ENCODE data around the gene AGPAT4.

AGPAT4 gene

DNA sequence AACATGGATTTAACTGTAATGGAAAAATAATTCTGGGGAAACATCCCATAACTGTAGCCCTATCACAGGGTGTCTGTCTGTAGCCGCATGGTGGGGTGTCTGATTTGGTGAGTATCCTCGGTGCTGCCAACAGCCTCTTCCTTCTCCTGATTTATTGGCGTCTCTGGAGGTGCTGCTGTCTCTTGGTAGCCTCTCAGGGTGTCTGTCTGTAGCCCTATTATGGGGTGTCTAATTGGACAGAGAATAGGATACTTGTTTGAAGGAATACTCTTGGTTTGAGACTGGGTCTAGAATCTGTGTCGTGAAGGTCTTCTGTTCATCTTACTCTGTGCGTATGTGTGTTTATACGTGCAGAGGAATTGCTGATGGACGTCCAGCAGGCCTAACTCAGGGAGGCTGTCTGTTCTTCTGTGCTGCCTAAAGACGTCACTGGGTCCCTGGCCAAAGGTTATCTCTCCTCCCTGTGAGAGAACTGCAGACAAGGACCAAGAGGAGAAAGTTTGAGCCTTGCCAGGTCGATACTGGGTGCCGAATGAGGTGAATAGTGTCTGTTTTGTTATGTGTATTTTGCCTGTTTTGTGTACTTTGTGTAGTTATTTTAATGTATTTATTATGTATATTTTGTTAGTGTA is 18.9 kb upstream of the AGPAT4 start:
- no peak for TF ChIP-seq MYC (IDR thresholded peaks at IDR 0.05; ENCODE audit: low read depth, low read length)
- no peak for TF ChIP-seq POLR2A (IDR thresholded peaks at IDR 0.05; ENCODE audit: extremely low read depth, insufficient read length)
- H3K4me3 ChIP-seq (ENCODE audit: low read depth, low read length), result no peak overlapping the region
- DNase-seq (ENCODE audit: low read depth), result no peak

DNA sequence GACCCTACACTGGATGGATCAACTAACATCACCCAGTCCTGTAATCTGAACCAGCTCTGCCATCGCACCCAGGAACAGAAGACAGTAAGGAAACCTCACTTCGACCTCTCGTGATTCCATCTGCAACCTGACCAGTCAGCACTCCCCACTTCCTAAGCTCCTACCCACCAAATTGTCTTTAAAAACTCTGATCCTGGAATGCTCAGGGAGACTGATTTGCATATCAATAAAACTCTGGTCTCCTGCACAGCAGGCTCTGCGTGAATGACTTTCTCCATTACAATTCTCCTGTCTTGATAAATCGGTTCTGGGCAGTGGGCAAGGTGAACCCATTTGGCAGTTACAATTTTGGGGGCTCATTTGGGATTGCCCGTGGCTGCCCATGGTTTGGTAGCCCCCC is 18.3 kb upstream of the AGPAT4 start:
- no peak overlapping the region for H3K4me3 ChIP-seq (ENCODE audit: low read depth, low read length)
- TF ChIP-seq, protein P1, sequence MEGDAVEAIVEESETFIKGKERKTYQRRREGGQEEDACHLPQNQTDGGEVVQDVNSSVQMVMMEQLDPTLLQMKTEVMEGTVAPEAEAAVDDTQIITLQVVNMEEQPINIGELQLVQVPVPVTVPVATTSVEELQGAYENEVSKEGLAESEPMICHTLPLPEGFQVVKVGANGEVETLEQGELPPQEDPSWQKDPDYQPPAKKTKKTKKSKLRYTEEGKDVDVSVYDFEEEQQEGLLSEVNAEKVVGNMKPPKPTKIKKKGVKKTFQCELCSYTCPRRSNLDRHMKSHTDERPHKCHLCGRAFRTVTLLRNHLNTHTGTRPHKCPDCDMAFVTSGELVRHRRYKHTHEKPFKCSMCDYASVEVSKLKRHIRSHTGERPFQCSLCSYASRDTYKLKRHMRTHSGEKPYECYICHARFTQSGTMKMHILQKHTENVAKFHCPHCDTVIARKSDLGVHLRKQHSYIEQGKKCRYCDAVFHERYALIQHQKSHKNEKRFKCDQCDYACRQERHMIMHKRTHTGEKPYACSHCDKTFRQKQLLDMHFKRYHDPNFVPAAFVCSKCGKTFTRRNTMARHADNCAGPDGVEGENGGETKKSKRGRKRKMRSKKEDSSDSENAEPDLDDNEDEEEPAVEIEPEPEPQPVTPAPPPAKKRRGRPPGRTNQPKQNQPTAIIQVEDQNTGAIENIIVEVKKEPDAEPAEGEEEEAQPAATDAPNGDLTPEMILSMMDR (IDR thresholded peaks at IDR 0.05; ENCODE audit: low read depth, low read length), result no peak
- TF ChIP-seq MYC (IDR thresholded peaks at IDR 0.05; ENCODE audit: low read depth, low read length), result no peak
- no peak for TF ChIP-seq POLR2A (IDR thresholded peaks at IDR 0.05; ENCODE audit: extremely low read depth, insufficient read length)
- TF ChIP-seq, protein P2, sequence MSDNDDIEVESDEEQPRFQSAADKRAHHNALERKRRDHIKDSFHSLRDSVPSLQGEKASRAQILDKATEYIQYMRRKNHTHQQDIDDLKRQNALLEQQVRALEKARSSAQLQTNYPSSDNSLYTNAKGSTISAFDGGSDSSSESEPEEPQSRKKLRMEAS (IDR thresholded peaks at IDR 0.05; ENCODE audit: low read depth, low read length), result no peak
- no peak for DNase-seq (ENCODE audit: low read depth)

DNA sequence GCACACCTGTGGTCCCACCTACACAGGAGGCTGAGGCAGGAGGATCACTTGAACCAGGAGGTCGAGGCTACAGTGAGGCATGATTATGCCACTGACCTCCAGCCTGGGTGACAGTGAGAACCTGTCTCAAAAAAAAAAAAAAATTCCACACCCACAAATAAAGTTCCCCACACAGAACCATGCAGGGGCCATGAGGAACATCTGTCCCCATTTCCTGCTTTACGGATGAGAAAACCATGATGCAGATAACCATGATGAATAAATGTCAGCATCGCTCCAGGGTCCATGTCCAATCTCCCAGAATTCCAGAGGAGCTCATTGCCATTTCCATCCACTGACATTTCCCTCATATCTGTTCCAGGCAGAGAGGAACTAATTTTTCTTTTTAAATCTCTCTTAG is 16.9 kb upstream of the AGPAT4 start:
- no peak for DNase-seq (ENCODE audit: low read depth)
- TF ChIP-seq, protein P1 (IDR thresholded peaks at IDR 0.05; ENCODE audit: low read depth, low read length), result no peak
- TF ChIP-seq MYC (IDR thresholded peaks at IDR 0.05; ENCODE audit: low read depth, low read length), result no peak
- TF ChIP-seq, protein P2 (IDR thresholded peaks at IDR 0.05; ENCODE audit: low read depth, low read length), result no peak
- no peak for TF ChIP-seq POLR2A (IDR thresholded peaks at IDR 0.05; ENCODE audit: extremely low read depth, insufficient read length)
- H3K4me3 ChIP-seq (ENCODE audit: low read depth, low read length), result no peak overlapping the region

DNA sequence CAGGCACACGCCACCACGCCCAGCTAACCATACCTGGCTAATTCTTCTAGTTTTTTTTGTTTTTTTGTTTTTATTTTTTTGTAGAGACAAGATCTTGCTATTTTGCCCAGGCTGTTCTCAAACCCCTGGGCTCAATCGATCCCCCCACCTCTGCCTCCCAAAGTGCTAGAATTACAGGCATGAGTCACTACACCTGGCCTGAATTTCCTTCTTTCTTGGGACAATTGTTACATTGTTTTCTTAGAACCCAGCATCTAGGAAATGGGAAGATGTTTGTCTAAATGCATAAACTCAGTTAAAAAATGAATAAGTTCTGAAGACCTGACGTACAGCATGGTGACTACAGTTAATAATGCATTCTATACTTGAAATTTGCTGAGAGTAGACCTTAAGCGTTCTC is 10.8 kb upstream of the AGPAT4 start:
- DNase-seq (ENCODE audit: low read depth), result no peak
- H3K4me3 ChIP-seq (ENCODE audit: low read depth, low read length), result no peak overlapping the region
- TF ChIP-seq POLR2A (IDR thresholded peaks at IDR 0.05; ENCODE audit: extremely low read depth, insufficient read length) (no peak), MYC (IDR thresholded peaks at IDR 0.05; ENCODE audit: low read depth, low read length) (no peak)
- TF ChIP-seq, protein P1 (IDR thresholded peaks at IDR 0.05; ENCODE audit: low read depth, low read length), result no peak
- TF ChIP-seq, protein P2 (IDR thresholded peaks at IDR 0.05; ENCODE audit: low read depth, low read length), result no peak

DNA sequence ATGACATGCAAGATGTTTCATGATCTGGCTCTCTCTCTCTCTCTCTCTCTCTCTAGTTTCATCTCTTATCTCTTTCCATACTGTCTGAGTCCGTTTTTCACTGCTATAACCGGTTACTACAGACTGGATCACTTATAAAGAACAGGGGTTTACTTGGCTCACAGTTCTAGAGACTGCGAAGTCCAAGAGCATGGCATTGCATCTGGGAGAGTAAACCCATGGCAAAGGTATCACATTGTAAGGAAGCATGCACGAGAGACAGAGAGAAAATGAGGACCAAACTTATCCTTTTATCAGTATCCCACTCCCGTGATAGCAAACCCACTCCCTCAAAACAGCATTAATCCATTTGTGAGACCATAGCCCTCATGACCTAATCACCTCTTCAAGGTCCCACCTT is 7.2 kb upstream of the AGPAT4 start:
- no peak overlapping the region for H3K4me3 ChIP-seq (ENCODE audit: low read depth, low read length)
- TF ChIP-seq, protein P1 (IDR thresholded peaks at IDR 0.05; ENCODE audit: low read depth, low read length), result no peak
- TF ChIP-seq, protein P2 (IDR thresholded peaks at IDR 0.05; ENCODE audit: low read depth, low read length), result no peak
- TF ChIP-seq MYC (IDR thresholded peaks at IDR 0.05; ENCODE audit: low read depth, low read length) (no peak), POLR2A (IDR thresholded peaks at IDR 0.05; ENCODE audit: extremely low read depth, insufficient read length) (no peak)
- no peak for DNase-seq (ENCODE audit: low read depth)

DNA sequence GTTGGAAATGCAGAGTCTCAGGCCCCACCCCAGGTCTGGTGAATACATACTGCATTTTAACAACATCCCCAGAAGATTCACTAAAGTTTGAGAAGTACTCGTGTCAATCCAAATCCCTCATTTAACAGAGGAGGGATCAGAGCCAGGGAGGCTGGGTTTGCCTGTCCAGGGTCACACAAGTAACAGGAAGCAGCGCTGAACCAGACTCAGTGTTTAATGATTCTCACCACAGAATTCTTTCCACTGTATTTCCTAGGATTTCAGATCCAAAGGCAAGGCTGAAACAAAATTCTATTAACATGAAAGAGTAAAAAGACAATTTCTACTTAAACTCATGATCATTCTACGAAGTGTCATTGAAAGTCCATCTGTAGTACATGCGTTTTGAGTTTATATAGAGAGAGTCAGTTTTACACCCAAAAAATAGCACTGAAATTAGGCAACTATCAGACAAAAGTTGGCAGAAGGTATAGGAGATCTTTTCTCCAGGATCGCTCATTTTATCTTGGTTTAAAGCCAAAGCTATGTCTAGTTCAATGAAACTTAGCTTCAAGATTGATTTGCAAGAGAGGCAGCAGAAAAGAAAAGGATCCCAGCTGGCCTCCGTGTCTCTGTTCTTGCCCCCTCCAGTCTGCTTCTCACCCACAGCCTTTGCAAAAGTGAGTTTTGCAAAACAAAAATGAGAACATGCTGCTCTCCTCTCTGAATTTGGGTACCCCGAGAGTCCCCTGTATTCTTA is 6.0 kb upstream of the AGPAT4 start:
- TF ChIP-seq, protein P1 (IDR thresholded peaks at IDR 0.05; ENCODE audit: low read depth, low read length), result no peak
- no peak for TF ChIP-seq MYC (IDR thresholded peaks at IDR 0.05; ENCODE audit: low read depth, low read length)
- TF ChIP-seq, protein P2 (IDR thresholded peaks at IDR 0.05; ENCODE audit: low read depth, low read length), result no peak
- no peak for TF ChIP-seq POLR2A (IDR thresholded peaks at IDR 0.05; ENCODE audit: extremely low read depth, insufficient read length)
- H3K4me3 ChIP-seq (ENCODE audit: low read depth, low read length), result no peak overlapping the region
- no peak for DNase-seq (ENCODE audit: low read depth)

All from NB4 (cell line).